CD4-positive, alpha-beta T cell treated with Interleukin-10 for 1 hour (primary cell): ENCODE measurements around the gene ZNF606.
"Not testable (repeated sequence)": the region's sequence is repeated elsewhere in the genome, so short reads cannot be mapped to it uniquely, and the experiment has no call there.

ENCODE experiments used
- DNase-seq: peaks from one replicate; pipeline ENCODE4 v3.0.0-alpha.2; 2020

ZNF606 gene

DNA sequence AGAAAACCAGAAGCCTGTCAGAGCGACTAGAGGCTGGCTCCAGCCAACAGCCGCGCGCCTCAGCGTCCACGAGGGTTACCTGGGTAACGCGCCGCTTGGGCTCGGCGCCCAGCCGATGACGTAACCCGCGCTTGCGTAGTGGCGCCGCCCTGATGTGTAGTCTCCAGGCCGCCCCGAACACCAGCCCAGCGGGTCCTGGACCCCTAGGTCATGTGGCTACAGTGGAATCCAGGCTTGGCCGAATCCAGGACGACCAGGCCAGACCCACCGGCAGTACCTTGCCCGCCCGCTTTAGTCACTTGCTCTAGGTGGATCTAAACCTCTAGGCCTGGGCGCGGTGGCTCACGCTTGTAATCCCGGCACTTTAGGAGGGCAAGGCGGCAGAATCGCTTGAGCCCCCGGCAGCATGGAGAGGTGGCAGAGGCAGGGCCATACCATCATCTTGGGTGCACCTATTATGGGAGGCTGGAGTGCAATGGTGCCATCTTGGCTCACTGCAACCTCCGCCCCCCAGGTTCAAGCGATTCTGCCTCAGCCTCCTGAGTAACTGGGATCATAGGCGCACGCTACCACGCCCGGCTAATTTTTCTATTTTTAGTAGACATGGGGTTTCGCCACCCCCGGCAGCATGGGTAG, 7.2 kb upstream of the ZNF606 start:
- DNase-seq = peak; percentile 71

DNA sequence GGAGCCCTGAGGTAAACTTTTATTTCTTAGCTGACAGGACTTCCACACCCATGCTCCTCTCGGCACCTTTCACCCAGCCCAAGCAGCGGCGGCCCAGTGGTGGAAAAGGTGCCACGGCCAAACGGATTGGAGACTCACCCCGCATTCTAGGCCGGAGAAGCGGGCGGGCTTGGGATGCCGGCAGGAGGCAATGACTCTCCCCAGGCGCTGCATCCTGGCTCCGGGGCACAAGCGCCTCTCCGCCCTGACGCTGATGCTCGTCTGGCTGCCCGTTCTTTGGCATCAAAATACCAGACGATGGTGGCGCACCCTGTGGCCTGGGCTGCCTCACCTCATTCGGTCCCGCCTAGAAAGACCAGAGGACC, 6.7 kb upstream of the ZNF606 start:
- no peak for DNase-seq

DNA sequence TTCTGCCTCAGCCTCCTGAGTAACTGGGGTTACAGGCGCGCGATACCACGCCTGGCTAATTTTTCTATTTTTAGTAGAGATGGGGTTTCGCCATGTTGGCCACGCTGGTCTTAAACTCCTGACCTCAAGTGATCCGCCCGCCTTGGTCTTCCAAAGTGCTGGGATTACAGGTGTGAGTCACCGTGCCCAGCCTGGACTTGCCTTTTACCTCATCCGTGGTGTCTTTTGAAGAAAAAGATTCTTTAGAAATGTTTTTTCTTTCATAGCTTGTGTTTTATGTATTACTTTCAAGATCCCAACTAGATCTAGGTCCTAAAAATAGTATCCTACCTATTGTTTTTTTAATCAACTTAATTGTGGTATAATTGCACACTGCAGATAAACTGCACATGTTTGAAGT, 6.3 kb upstream of the ZNF606 start:
- not testable (repeated sequence) for DNase-seq

DNA sequence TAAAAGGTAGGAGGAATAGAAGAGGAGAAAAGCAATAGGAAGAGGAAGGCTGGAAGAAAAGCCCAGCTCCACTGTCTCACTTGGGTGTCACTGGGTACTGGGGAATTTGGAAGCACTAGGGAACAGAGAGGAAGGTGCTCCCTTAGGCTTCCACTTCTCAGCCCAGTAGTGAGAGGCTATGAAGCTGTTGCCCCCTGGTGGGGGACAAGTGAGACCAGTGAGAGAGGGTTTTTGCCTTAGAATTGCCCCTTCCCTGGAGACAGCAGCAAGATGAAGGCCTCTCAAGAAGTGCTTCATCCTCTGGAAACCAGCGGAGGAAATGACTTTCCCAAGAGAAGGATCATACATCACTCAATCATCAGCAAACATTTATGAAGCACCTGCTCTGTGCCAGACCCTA, 4.7 kb upstream of the ZNF606 start:
- DNase-seq = no peak

DNA sequence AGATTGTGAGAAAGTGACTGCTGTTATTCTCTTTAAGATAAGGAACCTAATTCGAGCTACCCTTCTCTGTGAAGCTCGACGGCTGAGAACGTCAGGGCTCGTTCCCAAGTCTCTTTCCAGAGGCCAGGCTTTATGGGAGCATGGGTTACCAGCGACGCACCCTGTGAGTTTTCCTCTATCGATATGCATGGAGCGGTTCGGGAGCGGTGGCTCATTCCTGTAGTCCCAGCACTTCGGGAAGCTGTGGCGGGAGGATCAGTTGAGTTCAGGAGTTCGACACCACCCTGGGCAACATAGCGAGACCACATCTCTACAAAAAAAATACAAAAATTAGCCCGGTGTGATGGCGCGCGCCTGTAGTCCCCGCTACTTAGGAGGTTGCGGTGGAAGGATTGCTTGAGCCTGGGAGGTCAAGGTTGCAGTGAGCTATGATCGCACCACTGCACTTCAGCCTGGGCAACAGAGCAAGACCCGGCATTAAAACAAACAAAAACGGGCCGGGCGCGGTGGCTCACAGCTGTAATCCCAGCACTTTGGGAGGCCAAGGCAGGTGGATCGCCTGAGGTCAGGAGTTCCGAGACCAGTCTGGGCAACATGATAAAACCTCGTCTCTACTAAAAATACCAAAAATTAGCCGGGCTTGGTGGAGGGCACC, 681 bp upstream of the ZNF606 start:
- no peak for DNase-seq

DNA sequence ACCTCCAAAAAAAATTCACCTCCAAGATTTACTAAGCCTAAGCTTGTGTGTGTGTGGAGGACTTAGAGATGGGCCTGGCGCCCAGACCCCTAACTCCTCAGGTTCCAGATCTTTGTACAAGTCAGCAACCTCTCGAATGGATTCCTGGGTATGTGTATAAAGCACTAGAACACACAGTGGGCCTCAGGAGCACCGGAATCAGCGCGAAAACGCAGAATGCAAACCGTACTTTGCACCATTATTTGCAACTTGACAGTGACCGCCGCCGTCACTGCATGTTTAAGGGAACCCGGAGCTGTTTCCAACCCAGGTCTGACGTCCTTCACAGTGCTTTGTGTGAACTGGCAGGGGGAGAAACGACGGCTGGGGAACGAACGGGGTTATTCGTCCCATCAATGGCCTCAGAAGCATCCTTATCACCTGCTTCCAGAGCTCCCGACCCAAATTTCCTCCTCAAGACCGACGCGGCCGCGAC, 688 bp downstream of the ZNF606 start:
- no peak for DNase-seq

DNA sequence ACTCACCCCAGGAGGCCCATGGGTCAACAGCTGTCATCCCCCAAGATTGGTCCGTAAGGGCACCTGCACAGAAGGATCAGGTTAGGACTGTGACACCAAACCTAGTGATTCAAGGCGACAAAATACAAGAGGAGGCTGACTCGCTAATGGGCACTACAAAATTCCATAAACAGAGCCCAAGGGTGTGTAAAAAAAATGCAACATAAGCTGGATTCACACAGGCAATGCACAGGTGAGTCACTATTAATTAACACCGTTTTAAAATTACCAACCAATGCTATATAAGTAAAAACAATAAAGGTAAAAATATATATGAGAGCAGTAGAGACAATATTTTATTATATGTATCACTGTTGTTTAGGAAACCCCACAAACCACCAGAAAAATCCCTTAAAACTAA, 1.9 kb downstream of the ZNF606 start:
- DNase-seq = no peak

DNA sequence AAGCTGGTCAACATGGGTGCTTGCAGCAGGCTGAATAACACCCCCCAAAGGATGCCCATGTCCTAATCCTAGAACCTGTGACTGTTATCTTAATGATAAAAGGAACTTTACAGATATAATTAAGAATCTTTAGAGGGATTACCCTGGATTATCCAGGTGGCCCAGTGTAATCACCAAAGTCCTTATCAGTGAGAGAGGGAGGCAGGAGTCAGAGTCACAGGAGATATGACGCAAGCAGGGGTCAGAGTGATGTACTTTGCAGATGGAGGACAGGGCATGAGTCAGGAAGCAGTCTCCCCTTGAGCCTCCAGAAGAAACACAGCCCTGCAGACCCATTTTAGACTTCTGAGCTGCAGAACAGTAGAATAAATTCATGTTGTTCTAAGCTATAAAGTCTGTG, 9.8 kb downstream of the ZNF606 start:
- DNase-seq = no peak

DNA sequence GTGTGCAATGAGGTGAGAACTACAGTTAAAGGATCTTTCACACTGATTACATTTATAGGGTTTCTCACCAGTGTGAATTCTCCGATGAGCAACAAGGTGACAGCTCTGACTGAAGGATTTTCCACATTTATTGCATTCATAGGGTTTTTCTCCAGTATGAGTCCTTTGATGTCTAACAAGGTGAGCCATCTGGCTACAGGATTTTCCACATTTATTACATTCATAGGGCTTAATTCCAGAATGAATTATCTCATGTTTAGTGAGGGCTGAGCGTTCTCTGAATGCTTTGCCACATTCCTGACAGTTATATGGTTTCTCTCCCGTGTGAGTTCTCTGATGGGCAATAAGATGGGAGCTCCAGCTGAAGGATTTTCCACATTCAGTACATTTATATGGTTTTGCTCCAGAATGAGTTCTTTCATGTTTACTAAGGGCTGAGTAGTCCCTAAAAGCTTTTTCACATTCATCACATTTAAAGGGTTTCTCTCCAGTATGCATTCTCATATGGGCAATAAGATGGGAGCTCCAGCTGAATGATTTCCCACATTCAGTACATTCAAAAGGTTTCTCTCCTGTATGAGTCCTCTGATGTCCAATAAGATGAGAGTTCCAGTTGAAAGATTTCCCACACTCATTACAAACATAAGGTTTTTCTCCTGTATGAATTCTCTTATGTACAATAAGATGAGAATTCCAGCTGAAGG, 23.9 kb downstream of the ZNF606 start:
- no peak for DNase-seq

DNA sequence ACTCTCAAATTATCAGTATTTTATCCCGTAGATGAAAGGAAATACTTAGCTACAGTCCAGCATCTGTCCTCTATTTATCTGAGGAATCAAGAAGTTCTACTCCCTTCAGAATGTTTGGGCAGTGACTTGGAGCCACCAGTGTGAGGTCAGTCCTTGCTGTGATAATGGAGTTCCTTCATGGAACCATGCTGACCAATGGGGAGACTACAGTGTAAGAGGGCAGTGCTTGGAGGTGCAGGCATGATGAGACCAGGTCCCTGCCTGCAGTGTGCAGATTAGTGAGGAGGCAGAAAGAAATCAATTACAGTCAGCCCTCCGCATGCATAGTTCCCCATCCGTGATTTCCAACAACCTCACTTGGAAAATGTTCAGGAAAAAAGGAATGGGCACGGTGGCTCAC, 28.2 kb downstream of the ZNF606 start, which contains the start of gene C19orf18:
Gene C19orf18 (minus strand): TSS at position 101 of the 400 bp plus-strand sequence. CDS start 102 bp downstream, outside the sequence.
- no peak for DNase-seq

DNA sequence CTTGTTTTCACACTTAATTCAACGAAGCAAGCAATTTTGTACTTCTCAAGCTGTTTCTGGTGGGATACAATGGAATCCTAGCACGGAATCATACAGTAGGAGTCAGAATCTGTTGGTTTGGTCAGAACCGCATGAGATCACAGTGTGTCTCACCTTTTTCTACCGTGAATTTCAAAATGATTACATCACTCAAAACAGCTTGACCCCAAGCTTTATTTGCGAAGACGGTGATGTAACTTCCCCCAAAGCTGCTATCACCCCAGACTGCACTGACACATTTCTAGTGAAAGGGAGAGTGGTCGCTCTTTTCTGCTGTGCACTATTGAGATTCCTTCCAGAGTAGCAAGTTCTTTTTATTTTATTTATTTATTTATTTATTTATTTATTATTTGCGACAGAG, 37.9 kb downstream of the ZNF606 start:
- no peak for DNase-seq

DNA sequence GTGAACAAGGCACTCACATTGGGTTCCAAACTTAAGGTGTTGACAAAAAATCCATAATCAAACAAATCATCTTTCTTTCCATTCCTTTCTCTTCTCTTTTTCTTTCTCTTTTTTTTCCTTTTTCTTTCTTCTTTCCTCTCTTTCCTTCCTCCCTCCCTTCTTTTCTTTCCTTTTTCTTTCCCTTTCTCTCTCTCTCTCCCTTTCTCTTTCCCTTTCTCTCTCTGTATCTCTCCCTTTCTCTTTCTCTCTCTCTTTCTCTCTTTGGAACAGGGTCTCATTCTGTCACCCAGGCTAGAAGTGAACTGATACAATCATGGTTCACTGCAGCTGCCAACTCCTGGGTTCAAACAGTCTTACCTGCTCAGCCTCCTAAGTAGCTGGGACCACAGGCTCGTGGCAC, 40.8 kb downstream of the ZNF606 start:
- no peak for DNase-seq

DNA sequence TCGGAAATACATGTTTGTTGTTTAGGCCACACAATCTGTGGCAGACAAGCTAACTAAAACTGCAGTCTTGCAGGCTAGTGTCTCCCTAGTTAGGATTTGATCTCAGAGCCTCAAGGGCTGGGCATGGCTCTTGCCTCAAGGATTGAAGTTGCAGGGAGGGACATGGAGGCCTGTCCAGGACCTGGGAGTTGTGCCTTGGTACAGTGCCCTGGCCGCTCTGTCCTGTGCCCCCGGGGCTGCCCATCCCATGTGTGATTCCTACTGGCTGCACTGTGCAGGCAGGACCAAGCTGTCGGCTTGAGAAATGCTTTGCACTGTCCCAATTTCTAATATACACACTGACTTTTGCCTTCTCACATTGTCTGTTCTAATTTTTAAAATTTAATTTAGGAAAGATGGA, 47.6 kb downstream of the ZNF606 start:
- no peak for DNase-seq

DNA sequence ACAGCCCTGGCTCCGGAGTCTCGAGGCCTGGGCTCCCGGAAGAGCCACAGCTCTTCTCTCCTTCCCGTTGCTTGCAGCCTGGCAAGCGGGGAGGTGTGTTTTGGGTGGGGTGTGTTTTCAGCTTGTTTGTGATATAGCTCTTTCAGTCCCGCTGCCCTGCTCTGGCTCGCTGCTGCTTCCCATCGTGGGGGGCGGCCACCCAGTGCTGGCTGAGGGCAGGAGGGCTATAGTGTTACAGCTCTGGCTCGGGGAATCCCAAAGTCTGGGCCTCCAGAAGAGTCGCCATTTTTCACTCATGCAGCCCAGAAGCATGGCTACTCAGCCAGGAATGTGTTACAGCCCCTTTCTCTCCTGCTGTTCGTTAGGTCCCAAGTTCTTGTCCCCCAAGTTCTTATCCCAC, 52.9 kb downstream of the ZNF606 start:
- no peak for DNase-seq

DNA sequence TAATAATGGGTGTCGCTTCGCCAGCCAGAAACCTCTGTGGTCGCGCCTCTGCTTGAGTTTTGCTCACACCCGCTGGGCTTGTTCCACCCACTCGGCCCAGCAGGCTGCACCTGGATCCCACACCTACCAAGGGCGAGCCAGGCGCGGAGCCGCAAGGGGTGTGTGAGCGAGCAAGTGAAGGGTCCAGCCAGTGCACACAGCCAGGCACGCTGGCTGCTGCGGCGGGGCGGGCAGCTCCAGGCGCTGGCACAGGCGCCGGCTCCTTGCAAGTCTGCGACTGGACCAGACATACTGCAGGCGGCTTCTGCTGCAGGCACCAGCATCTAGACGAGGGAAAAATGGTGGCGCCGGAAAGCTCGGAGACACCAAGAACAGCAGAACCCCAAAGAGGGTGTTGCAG, 53.3 kb downstream of the ZNF606 start:
- no peak for DNase-seq

DNA sequence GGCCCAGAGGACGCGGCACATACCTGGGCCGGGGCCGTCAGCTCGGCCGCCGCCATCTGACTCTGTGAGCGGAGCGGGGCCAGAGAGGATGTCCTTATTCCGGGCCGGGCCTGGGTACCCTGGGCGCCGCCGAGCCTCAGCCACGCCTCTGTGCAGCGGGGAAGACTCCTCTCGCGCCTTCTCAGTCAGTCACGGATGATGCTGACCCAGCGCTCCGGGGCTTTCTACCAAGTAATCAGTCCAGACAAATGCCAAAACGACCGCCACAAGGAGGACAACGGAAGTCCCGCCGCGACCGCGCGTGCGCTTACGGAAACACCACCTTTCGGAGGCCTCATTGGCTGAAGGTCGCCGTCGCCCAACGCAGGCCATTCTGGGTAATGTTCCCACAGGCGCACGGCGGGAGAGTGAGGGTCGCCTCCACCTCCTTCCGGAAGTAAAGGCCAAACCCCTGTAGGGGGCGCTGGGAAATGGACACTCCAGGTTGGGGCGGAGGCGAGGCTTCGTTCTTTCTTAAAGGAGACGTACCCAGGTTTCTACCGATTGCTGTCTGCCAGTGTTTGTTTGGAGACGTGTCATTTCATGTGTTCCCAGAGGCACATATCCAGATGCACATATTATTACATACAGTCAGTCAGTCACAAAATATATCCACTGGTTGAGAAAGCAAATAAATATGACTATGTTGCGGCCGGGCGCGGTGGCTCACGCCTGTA, 55.0 kb downstream of the ZNF606 start, which contains the start of gene ZNF256:
Gene ZNF256 (minus strand): TSS at position 288 of the 716 bp plus-strand sequence. CDS start 232 bp downstream, at position 56.
- peak; percentile 91 for DNase-seq

DNA sequence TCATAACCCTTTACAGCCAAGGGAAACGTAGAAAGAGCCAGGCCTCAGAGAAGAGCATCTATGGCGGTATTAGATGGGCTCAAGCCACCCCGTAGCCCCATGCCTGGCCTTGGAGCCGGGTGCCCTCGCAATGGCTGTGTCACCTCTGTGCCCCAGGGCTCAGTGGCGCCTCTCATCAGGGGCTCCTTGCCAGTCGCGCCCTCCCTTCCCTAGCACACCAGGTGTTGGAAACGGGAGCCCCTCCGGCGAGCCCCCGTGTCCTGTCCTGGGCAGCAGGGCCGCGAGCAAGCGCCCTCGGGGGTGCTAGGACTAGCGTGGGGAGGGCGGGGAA, 55.6 kb downstream of the ZNF606 start:
- DNase-seq = no peak

DNA sequence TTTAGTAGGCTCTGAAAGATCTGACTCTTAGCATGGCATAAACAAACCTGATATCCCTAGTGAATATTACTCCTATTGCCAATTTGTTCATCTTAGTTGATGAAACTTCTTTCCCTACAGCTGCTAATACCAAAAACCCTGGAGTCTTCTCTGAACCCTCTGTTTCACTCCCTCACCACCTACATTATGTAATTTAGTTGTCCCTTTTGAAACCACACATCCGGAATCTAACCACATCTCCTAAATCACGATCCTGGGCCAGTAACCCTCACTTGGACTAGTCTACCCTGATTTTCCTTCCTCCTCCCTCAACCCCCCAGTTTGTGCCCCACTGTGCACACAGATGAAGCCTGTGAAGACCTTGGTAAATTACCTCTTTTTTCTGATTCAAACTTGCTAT, 56.3 kb downstream of the ZNF606 start:
- DNase-seq = no peak

DNA sequence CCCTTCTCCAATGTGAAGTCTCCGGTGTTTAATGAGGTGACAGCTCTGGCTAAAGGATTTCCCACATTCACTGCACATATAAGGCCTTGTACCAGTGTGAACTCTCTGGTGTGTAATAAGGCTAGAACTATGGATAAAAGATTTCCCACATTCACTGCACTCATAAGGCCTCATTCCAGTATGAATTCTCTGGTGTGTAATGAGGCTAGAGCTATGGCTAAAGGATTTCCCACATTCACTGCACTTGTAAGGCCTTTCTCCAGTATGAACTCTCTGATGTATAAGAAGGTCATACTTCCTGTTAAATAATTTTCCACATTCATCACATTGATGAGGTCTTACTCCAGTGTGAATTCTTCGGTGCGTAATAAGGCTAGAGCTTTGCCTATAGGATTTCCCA, 61.0 kb downstream of the ZNF606 start:
- no peak for DNase-seq

DNA sequence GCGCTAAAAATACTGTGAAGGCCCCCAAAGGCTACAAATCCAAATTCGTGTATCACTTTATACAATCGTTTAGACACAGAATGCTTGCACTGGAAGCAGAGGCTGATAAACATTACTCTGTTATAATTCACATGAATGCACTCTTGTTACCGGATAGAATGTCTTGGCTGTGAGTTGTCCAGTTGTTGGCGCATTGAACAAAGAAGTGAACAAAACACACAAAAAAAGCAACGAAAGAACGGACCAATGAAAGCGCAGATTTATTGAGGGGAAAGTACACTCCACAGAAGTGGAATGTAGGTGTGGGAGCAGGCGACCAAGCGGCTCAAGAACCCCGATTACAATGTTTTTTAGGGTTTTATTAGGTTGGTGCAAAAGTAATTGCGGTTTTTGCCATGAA, 66.9 kb downstream of the ZNF606 start:
- DNase-seq = no peak

DNA sequence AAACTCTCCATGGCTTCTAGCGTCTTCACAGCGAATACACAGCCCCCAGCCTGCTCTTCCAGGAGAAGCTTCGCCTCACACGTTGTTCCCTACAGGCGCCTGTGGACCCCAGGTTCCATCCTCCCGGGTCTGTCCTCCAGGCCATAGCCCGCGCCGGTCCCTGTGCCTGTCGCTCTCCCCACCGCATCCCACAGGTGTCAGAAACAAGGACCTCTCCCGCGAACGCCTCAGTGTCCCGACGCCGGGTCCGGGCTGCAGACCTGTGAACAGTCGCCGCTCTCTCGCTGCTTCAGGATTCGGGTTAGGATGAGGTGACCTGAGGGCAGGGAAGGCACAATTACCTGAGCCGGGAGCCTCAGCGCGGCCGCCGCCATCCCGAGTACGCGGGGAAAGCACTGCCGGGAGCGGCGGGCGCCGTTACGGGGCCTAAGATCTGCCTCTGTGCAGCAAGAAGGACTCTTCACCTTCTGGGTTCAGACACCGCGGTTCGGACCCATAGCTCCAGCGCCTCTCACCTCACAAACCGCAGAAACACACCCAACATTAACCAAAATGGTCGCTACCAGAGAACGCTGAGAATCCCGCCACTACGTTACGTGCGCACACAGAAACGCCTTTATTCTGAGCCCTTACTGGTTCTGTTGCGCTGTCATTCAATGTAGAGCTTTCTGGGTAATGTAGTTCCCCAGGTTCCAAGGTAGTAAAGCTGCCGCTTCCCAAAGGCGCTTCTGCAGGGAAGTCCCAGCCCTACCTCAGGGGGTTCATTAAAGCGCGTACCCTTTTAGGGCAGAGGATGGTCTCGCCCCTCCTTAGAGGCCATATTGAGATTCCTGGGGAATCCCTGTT, 67.6 kb downstream of the ZNF606 start, which contains the start of gene ZNF418:
Gene ZNF418 (minus strand): TSS at position 583 of the 846 bp plus-strand sequence. CDS start 1,580 bp downstream, outside the sequence.
- peak; percentile 69 for DNase-seq

DNA sequence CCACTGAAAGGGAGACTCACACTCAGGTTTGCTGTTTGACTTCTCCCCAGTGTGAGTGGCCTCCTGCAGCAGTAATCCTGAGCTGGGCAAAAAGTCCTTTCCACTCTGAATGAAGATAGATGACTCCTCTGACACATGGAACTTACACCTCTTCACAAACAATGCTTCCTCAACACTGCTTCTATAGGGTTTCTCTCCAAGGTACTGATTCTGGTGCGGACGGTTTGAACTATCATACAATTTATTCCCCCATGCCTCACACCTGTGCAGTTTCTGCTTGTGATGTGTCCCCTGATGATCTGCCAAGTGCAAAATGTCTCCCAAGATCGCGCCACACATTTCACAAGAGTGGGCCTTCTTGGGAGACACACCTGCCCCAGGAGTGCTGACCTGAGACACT, 75.0 kb downstream of the ZNF606 start:
- DNase-seq = no peak
